Activated T-cell treated with anti-CD3 and anti-CD28 coated beads for 48 hours (primary cell): Measurements from ENCODE around the gene CLRN2.

Source experiments
- DNase-seq: peaks from one replicate; pipeline ENCODE4 v3.0.0-alpha.2; 2020; ENCODE audit warnings: low read depth

CLRN2 gene, protein sequence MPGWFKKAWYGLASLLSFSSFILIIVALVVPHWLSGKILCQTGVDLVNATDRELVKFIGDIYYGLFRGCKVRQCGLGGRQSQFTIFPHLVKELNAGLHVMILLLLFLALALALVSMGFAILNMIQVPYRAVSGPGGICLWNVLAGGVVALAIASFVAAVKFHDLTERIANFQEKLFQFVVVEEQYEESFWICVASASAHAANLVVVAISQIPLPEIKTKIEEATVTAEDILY

DNA sequence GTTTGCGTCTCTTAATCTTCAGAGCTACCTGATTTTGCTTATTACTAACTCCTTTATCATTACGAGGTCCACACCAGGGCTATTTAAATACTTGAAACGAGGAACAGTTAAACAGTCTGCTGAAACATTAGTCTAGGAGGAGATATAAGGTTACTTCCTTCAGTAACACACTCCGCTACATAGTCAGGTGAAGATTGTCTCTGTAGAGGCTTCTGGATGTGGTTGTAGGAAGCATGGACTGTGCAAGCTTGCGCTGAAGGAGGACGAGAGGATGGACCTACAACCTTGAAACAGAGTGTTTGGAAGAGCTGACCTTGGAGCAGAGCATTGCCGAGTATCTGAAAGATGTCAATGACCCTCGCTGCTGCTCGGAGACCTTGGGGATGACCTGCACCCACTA, at the start of gene CLRN2:
CLRN2 (plus strand) TSS at position 301 of the 400 bp plus-strand sequence. CDS start 102 bp downstream, outside the sequence.
- no peak for DNase-seq

DNA sequence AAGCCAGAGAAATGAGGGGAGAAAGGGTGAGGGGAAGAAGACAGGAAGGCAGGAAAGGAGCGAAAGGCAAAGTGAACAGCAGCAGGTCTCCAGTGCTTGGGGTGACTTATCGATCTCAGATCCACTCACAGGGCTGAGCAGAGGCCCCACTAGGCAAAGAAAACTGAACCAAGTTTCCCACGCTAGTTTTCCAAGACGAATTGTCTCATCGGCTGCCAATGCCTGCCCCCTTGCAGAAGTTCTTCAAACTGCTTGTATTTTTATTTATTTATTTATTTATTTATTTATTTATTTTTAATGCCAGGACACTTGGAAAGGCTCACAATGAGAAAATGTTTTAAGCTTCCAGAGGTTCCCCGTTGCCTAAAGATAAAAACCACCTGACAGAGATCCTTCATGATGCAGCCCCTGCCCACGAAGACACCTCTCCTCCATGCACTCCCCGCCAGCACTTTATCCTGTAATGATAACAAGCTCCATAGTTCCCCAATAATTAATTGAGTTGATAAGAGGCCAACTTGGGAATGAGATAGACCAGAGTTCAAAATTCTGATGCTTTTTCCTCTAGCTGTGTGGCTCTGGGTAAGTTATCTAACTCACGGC, 46.2 kb upstream of the CLRN2 start:
- DNase-seq = no peak

DNA sequence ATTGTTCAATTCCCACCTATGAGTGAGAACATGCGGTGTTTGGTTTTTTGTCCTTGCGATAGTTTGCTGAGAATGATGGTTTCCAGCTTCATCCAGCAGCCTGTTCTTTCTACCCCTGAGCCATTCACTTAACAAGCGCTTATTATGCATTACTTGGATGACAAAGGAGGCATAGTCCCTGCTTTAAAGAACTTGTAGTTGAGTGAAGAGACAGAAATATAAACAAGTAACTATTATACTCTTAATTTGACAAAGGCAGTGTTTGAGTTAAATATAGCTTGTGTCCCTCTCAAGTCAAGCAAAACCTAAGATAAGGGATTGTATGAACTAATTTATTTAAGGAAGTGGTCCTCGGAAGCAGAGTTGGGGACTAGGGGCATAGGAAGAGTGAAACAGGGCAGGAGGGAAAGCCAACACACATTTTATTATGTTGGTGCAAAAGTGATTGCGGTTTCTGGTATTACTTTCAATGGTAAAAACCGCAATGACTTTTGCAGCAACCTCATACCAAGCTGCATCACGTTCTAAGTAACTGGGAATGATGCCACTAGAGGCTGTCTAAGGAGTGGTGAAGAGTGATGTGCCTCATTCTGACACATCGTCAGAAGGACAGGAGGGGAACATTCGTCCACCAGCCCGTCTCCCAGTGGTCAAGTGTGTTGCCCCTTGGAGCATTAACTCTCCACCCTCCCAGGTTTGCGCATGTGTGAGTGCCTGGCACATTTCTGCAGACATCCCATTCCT, 44.9 kb upstream of the CLRN2 start:
- no peak for DNase-seq

DNA sequence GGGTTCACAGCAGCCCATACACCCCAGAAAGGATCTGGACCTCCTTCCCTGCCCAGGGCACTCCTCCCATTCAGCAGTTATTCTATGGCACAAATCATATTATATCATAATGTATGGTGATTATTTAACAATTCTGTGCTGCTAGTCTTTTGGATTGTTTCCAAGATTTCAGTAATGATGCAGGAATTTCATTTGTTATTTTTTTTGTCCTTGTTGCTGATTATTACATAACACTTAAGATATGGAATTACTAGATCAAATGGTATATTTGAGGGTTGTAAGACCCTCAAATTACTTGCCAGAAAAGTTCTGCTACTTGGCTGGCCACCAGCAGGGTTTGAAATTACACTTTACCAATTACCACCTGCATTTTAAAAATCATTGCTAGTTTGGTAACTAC, 39.5 kb upstream of the CLRN2 start:
- DNase-seq = no peak

DNA sequence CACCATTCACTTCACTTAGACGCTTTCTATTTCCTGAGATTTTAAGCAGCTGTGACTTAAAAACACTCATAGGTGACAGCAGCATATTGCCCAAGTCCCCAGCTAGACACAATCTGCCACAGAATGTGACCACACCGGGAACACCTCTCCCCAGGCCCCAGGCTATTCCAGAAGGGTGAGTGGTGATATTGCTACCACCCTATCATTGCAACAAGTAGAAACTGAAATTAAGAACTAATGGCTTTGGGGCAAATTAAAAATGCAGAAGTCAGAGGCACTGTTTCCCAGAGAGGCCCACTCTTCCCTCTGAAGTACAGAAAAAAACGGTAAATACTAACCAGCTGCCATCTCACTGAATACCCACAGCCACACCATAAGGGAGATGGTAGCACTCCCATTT, 38.1 kb upstream of the CLRN2 start:
- DNase-seq = no peak

DNA sequence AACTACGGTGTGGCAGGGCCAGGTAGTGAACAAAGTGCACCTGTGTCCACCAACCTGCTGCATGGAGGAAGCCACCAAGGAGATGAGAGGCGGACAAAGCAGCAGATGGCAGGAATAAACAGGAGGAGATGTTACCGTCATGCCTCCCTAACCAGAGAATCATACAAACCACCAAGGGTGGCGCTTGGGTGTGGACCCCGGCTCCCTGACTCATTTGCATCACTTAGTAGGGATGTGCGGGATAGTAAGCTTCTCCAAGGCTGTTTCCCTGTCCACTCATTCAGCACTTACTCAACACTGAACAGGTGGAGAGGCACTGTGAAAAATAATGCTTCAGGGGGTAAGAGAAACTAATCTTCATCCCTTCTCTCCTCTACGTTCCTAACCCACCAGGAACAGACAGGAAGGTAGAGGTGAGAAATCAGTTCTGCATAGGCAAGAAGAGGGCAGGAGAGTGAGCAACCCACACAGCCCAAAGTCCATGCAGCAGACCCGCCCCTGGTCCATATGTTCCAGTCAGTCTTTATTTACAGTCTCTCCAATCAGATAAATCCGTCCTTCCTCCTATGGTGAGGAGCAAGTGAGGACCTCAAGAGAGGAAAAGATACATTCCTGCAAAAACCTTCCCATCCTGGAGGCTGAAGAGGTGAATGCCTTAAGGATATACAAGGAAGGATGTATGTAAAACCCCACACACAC, 37.0 kb upstream of the CLRN2 start:
- DNase-seq = no peak

DNA sequence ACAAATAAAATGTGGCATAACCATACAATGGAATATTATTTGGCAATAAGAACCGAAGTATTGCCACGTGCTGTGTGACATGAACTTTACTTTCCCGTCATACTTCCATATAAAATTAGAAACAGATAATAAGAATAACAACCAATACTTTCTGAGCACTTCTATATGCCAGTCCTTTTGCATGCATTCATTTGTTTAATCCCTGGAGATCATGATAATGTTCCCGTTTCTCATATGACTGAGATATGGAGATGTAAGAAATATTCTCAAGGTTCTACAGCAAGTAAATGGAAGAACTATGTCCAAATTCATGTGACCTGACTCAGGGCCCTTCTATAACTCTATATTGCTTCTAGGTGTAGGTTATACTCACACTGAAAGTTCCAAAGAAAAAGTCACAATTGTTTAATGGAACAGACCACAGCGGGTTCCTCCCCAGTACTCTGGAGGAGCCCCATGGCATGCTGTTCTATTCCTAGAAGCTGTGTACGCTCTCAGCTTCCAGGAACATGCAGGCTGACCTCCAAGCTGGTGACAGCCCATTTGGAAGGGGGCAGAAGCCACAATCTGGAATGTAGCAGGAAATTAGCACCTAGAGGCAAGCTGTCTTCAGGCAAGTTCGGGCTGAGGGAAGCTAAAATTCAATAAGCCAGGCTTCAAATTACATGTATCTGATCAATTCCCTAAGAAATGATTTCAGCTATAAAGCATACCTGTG, 34.6 kb upstream of the CLRN2 start:
- no peak for DNase-seq

DNA sequence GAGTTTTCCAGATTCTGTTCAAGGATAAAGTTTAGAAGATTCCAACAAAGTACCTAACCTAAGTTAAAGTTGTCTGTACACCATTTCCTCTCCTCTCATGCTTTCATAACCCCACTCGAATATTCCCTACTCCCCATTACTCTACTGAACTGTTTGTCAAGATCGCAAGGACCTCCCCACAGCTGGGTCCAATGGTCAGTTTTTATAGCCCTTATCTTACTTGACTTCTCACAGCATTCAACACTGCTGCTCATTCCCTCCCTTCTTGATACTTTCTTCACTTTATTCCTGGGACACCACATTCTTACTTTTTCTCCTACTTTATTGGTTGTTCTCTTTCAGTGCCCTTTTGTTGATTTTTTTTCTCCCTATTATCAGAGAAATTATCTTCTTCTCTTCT, 34.0 kb upstream of the CLRN2 start:
- no peak for DNase-seq

DNA sequence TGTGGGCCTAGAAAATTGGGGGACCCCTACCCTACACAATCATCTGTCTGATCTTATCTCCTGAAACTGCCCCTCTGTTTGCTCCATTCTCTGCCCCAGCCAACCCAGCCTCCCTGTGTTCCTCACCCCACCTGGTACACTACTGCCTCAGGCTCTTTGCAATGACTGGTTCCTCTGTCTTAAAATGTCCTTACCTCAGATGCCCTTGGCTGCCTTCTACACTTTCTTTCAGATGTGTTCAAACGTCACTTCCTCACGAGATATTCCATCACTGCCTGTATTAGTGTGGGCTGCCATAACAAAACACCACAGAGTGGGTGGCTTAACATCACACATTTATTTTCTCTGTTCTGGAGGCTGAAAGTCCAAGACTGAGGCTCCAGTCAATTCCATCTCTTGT, 32.2 kb upstream of the CLRN2 start:
- DNase-seq = no peak

DNA sequence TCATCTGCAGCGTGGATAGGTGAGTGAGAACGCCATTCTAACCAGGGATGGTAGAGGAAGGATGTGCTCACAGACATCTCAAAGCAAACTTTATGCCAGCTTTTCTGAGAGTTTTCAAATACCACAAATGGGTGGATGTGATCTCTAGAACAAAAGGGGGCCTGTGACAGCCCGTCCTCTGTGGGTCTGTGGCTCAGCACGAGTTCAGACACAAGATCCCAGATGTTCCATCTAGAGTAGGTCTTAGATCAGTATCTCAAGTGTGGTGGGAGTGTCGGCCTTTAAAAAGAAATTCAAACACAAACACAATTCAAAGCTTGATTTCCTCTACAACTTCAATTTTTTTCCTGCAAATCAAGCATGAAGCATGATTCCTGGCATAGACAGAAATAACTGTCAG, 25.8 kb upstream of the CLRN2 start:
- DNase-seq = no peak

DNA sequence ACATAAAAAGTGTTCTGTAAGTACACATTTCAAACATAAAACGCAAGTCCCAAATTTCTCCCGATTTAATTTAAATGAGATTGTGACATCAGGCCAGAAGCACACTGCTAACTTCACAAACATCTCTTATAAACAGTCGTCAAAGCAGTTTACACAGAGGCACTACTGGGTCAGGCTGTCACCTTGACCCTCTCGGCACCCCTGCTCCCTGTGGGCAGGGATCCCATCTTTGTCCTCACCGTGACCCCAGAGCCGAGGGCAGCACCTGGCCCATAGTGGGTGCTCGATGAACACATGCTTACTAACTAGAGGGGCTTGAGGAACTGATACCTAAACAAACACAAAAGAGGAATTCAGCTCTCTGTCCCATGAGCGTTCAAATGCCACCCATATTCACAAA, 25.2 kb upstream of the CLRN2 start:
- DNase-seq = no peak

DNA sequence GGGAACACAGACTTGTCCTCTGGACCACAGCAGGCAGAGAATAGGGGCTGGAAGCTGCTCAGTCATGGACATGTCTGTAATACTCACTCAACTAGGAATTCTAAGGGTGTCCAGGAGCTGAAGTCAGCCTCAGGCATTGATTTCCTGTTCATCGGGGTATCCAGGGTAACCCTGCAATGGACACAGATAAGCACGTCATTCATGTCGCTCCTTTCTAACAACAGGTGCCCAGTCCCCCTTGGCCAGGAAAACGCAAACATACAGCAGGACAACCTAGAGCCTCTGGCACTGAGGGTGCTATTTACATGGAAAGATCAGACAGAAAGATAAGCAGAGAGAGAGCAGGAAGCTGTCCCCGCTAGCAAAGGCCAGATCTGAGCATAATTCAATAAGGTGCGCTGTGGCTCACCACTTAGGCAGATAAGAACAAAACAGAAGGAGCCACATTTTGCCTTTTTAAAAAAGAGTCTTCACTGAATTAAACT, 24.3 kb upstream of the CLRN2 start:
- DNase-seq = no peak

DNA sequence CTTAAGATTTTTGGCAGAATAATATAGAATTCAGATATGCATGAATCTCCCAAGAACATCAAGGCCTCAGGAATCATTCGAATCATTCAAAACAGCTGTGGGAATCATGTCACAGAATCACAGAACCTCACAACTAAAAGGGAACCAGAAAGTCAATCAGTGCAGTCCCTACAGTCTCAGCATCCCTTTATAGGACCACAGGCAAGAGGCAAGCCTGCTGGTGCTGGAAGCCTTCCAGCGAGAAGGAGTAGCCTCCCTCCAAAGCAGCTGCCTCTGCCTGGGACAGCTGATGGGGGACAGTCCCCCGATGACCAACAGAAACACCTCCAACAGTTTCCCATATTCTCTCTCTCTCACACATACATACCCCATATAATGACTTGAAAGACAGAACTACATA, 23.8 kb upstream of the CLRN2 start:
- DNase-seq = no peak

DNA sequence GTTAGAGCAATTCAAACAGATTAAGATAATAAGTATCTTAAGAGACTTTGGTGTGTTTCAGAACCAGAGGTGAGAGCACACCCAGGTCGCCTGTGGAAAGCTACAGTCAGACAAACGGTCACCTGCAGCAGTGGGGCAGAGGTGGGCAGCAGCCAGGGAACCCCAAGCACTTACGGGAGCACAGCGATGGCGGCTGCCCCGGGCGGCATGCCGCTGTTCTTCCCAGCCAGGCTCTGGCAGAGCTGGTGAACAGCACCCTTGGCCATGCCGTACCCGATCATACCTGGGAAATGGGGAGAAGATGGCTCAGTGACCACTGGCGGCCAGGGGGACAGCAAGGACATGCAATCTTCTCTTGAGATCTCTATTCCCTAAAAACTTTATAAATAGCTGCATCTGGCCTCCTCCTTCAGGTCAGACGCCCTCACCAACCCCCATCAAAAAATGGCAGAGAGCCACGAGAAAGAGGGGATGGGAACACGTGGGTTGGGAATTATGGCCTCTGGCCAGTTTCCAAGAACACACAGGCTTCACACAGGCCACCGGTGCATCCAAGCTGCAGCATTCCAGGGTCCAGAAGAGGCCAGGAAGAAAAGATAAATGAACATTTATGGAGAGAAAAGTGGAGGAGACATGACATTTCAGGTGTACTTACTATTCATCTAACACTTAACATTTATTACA, 22.8 kb upstream of the CLRN2 start:
- no peak for DNase-seq

DNA sequence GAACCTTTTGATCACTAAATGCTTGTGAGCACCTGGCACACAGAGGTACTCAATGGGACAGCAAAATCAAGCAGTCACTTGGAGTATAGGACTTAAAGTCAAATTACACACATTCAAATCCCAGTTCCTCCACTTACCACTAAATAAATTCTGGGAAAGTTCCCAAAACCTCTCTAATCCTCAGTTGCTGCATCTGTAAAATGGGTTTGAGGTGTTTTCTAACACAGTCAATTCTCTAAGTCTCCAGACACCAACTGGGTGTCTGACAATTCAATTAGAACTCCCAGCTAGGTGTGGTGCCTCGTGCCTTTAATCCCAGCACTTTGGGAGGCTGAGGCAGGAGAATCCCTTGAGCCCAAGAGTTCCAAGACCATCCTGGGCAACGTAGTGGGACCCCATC, 22.1 kb upstream of the CLRN2 start:
- no peak for DNase-seq

DNA sequence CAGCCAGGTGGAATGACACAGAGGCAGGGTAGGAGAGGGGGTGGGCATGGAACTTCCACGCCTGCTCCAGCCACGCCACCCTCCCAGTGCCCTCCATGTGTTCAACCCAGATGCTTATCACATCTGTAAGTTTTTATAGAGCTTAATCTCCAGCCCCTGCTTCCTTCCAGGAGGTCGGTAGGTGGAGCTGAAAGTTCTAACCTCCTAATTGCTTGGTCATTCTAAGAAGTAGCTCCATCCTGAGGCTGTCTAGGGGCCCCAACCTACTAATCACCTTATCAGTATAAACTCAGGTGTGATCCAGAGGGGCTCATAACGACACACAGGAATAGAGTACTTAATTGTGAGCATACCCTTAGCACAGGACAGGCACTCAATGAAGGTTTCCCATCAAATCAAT, 21.3 kb upstream of the CLRN2 start:
- no peak for DNase-seq

DNA sequence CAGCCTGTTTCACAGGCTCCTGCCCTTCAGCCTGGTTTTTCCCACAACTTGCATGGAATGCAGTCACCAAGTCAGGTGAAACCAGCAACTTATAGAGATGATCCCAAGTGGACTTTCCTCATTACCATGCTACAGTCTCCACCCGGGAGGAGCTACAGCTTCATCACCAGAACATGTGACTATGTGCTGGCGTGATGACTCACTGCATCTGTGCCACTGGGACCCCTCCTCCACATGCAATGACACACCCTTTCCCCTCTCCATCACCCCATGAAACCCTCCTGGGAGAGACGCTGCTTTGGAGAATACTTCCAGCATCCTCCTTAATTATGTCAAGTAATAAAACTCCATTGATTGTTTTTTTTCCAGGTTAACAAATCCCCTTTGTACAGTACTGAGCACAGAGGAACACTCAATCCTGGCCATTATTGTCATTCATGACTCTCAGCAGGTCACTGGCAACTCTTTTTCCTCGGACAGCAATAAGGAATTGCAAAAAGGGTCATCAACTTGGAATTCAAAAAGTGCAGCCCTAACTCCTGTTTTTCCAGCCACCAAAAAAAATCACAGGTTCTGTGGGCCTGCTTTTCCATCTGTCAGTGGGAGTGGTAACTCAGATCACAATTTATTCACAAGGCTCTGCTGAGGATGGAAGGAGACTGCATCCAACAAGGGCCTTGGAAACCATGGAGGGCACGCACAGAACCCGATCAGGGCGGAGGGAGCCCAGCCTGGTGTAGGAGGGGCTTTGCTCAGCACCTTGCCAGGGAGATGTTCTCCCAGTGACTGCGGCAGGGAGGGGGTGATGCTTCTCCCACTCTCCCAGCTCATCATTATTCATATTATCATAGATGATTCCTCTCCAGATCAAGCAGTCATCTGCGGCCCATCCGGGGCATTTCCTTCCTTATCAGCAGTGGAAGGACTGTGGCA, 20.4 kb upstream of the CLRN2 start:
- DNase-seq = peak; percentile 2

DNA sequence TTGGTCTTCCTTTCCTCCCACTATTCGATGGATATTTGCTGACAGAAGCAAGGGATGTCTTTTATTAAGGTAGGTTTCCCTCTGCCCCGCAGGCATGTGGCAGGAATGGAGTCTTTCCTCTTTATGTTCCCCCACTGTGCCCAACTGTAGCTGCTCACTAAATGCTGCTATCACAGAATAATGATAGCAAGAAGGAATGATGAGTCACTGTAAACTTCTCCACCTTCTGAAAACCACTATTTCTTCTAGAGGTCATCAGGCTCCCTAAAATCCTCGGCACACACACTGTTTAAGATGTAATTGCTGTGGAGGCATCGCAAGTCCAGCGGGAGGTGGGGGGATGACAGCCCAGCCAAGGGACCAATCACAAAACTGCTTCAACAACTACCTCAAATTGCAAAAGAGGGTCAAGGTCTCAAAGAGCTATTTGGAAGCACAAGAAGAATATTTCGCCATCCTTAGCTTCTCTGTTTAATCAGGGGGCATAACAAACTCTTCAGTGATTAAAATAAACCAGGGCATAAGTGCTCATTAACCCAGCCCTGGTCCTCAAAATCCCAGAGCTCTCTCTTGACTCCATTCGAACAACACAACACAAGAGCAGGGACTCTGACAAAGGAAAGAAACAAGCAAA, 17.0 kb upstream of the CLRN2 start:
- DNase-seq = no peak

DNA sequence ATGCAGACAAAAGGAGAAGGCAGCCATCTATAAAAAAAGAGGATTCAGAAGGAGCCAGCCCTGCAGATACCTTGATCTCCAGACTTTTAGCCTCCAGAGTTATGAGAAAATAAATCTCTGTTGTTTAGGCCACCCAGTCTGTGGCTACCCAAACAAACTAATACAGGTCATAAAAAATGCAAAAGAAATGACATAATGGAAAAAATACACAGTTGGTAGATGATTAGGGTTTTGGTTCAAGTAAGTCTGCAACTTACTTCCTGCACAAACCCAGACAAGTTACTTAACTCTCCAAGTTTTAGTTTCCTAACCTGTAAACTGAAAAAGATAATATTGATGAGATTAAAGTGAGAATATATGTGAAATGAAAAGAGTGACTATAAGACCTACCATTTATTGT, 14.4 kb upstream of the CLRN2 start:
- DNase-seq = no peak

DNA sequence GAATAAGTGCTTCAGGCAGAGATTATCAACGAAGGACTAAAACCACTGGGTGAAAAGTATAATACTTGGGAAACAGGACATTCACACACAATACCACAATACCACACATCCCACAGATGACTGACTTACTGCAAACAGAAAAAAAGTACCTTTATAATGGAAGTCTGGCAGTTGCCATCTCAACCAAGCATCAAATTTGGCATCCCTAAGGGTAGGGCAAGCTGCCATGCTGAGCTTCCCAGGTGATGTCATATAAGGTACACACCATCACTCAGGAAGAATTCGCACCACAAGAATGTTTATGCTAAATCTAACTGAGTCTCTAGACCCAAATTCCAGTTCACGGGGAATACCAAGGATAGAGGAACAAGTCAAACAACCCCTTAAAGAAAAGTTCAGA, 12.2 kb upstream of the CLRN2 start:
- no peak for DNase-seq
